SH-SY5Y (cell line): ENCODE measurements around the gene DGCR6.
"Not testable (repeated sequence)": the region's sequence is repeated elsewhere in the genome, so short reads cannot be mapped to it uniquely, and the experiment has no call there.

Source experiments
- GATA2 ChIP-seq: IDR thresholded peaks from 2 replicates; pipeline ENCODE4 v1.6.1; 2011; ENCODE audit warnings: mild to moderate bottlenecking, low read depth, low read length
- GATA3 ChIP-seq: IDR thresholded peaks from 2 replicates; pipeline ENCODE4 v1.6.1; 2011; ENCODE audit warnings: low read depth, mild to moderate bottlenecking, low read length, moderate library complexity

GRCh38 chr22:18954303-18954989 lies 48.3 kb downstream of the DGCR6 start:
- not testable (repeated sequence) for TF ChIP-seq GATA3
- TF ChIP-seq GATA2 = peak; percentile 22; the same call in 1 of the 2 replicates
